GM10248 (cell line): ENCODE data around the gene TAF6L.

Source experiments
- CTCF ChIA-PET: fragments of 300-600 bp; sonication (Branson Sonifier 250); formaldehyde crosslinking; extraction: SDS; loops from one replicate; lab custom pipeline; 2021; ENCODE audit warnings: antibody characterized with exemption; lab: Yijun Ruan, JAX
- POLR2A ChIA-PET: fragments of 350-650 bp; sonication (Branson Sonifier 250); formaldehyde crosslinking; extraction: SDS; loops from one replicate; lab custom pipeline; 2020; ENCODE audit warnings: antibody characterized with exemption; lab: Yijun Ruan, JAX
- DNase-seq: peaks from one replicate; pipeline ENCODE4 v3.0.0; 2012; ENCODE audit errors: extremely low spot score
- TF ChIP-seq, protein P1 (sequence below): IDR thresholded peaks from 2 replicates; pipeline ENCODE4 v1.5.1; 2012; ENCODE audit warnings: mild to moderate bottlenecking, low read depth; ENCODE audit errors: extremely low read depth, missing control alignments, control extremely low read depth

The TAF6L gene, protein sequence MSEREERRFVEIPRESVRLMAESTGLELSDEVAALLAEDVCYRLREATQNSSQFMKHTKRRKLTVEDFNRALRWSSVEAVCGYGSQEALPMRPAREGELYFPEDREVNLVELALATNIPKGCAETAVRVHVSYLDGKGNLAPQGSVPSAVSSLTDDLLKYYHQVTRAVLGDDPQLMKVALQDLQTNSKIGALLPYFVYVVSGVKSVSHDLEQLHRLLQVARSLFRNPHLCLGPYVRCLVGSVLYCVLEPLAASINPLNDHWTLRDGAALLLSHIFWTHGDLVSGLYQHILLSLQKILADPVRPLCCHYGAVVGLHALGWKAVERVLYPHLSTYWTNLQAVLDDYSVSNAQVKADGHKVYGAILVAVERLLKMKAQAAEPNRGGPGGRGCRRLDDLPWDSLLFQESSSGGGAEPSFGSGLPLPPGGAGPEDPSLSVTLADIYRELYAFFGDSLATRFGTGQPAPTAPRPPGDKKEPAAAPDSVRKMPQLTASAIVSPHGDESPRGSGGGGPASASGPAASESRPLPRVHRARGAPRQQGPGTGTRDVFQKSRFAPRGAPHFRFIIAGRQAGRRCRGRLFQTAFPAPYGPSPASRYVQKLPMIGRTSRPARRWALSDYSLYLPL

DNA sequence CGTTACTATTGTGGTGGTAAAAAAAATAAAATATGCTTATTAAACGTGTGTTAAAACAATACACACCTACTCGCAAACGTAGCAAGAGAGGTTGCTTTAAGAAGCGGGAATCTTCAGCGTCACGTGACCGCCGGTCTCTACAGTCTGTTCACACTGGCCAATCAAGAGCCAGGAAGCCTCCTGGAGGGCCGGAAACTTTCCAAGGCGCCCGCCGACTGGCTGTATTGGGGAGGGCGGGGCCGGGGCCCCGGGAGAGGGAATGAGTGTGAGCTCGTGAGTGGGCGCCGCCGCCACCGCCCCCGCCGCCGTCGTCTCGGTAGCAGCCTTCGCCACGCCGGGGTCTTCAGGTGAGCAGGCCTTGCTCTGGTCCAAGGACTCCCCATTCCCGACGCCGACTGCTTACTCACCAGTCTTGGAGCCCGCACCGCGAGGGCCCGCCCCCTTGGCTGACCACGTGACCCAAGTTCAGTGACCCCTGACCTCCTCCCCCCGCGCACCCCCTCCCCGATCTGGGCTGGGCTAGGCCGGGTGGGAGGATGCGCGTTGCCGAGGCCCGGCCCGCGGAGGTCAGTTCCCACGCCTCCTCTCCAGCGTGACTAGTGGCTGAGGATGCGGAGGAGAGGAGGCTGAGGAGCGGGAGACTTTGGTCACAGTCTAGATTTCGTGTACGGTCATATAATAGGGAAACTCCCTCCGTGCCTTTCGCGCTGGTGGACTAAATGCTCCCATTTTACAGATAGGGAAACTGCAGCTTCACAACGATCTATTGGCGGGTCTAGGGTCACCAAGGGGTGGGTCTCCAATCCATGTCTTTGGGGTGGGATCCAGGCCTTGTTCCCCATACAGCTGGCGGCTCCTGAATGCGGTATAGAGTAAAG, at the start of gene TAF6L:
Gene TAF6L (plus strand): TSS at position 253 of the 878 bp plus-strand sequence. CDS start 4,388 bp downstream, outside the sequence.
- POLR2A ChIA-PET: interaction anchor here (0.6 to 3.5 kb wide), 8 partner anchors 11 to 106 kb away, joined by 3 to 21 read pairs (median 8); partner anchors contain the start of genes C11orf98, CSKMT, TMEM179B and ZBTB3
- CTCF ChIA-PET: interaction anchor here (0.8 to 12.6 kb wide), 15 partner anchors 10 to 376 kb away, joined by 3 to 159 read pairs (median 4); partner anchors contain the start of genes HNRNPUL2, POLR2G, TMEM179B and ZBTB3
- peak; percentile 93 for DNase-seq
- TF ChIP-seq, protein P1, sequence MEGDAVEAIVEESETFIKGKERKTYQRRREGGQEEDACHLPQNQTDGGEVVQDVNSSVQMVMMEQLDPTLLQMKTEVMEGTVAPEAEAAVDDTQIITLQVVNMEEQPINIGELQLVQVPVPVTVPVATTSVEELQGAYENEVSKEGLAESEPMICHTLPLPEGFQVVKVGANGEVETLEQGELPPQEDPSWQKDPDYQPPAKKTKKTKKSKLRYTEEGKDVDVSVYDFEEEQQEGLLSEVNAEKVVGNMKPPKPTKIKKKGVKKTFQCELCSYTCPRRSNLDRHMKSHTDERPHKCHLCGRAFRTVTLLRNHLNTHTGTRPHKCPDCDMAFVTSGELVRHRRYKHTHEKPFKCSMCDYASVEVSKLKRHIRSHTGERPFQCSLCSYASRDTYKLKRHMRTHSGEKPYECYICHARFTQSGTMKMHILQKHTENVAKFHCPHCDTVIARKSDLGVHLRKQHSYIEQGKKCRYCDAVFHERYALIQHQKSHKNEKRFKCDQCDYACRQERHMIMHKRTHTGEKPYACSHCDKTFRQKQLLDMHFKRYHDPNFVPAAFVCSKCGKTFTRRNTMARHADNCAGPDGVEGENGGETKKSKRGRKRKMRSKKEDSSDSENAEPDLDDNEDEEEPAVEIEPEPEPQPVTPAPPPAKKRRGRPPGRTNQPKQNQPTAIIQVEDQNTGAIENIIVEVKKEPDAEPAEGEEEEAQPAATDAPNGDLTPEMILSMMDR: no peak

DNA sequence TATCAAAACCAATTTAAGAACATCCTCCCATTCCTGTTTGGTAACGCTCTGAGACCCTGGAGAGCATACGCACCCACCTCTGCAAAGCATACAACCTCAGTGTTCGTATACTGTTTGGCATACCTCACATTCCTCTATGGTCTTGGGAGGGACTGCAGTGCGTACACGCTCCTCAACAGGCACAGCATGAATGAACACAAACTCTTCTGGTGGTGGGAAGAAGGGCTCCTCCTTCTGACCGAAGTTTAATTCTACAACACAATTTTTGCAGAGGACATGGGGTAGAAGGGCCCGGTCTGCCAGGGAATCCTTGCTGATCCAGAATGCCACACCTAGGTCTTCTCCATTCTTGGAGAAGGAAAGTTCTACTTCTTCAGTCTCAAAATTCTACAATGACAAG, 49.2 kb upstream of the TAF6L start:
- ChIA-PET POLR2A (no interaction called here), CTCF (no interaction called here)
- TF ChIP-seq, protein P1: no peak
- no peak for DNase-seq

DNA sequence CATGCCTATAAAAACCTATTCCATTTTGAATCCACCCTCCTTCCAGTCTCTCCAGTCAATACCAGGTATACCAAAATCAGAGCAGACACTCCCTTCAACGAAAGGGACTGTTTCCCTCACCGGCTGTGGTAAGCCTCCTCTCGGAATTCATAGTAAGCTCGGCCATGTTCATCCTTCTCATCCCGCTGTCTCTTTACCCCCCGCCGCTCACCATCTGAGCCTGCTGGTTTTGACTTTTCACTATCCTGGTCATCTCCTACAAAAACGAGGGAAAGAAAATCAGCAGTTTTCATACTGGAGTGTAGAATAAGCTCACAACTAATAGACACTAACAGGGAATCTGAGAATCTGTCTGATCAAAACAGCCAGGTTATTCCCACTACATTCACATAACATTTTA, 47.0 kb upstream of the TAF6L start:
- ChIA-PET POLR2A (interaction anchor here (1.3 kb wide), 1 partner anchor 131 kb away, joined by 4 read pairs; no protein-coding TSS in a partner anchor), CTCF (interaction anchor here (1.4 to 2.4 kb wide), 3 partner anchors 11 to 30 kb away, joined by 3 to 10 read pairs (median 6); partner anchors contain the start of gene ZBTB3)
- DNase-seq: no peak
- TF ChIP-seq, protein P1: no peak

DNA sequence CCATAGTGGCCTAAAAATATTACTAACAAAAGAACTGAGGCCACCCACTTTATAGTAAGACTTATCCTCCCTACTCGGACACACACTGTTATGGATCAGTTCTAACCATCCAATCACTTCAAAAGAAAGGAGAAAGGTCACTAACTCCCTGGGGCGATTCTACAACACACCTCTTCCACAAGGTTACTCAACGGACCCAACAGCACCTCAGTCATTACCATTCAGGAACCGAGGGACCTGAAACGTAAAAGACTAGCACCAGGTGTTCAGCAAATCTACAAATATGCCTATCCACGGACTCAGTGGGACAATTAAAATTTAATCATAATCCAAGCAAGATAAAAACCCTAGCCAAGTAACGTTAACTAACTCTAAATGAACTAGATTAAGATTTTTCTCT, 45.5 kb upstream of the TAF6L start:
- TF ChIP-seq, protein P1: no peak
- ChIA-PET POLR2A (interaction anchor here (1.2 kb wide), 1 partner anchor 12 kb away, joined by 5 read pairs; no protein-coding TSS in a partner anchor), CTCF (interaction anchor here (2.5 to 5.7 kb wide), 2 partner anchors 44 to 61 kb away, joined by 16 to 24 read pairs; partner anchors contain the start of genes TAF6L and TMEM179B)
- no peak for DNase-seq

DNA sequence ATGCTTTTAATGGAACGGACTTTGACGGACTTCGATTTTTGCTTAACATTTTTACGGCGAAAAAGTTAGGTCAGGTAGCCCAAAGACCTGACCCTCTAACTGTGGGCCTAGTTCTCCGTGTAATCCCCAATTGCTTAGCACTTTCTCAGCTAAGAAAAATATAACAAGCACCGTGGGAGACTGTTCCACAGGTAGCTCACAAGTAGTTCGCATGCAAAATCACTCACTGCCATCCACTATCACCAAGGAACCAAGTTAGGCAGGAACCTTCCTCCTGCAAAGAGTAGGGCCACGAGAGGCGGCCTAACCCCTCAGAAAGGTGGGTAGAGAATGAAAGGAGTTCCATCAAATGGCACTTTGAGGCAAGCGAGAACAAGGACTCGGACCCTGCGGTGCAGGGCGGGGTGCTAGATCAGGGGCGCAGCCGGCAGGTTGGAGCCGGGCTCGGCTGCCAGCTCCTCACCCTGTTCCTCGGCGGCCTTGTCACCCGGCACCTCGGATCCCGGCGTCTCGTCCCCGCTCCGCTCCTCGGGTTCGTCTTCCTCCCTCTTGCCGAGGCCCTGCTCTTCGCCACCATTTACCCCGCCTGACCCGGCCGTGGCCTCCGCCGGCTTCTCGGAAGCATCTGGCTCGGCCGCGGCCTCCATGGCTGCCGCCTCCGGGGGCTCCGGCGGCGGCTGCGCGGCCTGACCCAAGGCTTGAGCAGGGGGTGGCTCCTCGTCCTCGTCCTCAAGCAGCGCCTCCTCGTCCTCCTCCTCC, 44.9 kb upstream of the TAF6L start:
- no peak for DNase-seq
- ChIA-PET POLR2A (interaction anchor here (1.2 to 2.1 kb wide), 7 partner anchors 13 to 152 kb away, joined by 3 to 21 read pairs (median 6); partner anchors contain the start of genes EEF1G, POLR2G, WDR74 and ZBTB3), CTCF (interaction anchor here (1.0 to 5.7 kb wide), 4 partner anchors 15 to 115 kb away, joined by 3 to 24 read pairs (median 10); partner anchors contain the start of genes TAF6L and TMEM179B)
- TF ChIP-seq, protein P1: no peak
